ENCODE results near the gene PXYLP1.

The PXYLP1 gene

DNA sequence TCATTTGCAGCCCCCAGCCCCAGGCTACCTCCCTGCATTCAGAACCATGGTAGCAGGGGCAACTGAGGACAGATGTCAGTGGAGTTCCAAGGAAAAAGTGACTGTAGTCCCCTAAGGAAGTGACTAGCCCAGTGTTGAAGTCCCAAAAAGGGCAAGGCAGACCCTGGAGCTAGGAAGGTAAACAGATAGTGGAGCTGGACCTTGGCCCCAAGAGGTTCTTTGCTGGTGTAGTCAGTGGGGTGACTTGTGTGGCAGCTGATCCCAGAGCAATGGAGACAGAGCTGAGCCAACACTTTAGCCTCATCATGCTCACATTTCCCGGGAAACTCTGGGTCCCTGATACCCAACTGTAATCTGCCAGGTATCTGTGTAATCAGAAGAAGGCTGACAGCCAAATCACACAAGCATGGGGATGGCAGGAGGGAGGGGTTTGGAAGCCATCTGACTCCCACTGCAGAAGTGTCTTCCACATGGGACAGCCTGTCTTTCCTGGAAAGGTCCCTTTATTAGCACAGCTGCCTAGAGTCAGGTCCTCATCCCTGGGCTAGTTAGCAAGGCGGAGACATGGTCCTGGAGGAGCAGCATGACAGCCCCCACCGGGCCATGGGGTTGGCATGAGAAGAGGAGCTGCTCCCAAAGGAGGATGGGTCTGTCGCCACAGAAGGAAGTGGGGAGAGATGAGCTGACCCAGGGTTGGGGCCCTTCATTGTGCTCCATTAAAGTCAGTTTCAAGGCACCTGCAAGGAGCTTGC is 39.8 kb downstream of the PXYLP1 start:
- DNase-seq (ENCODE audit: low read depth), result no peak
- TF ChIP-seq, protein P1, sequence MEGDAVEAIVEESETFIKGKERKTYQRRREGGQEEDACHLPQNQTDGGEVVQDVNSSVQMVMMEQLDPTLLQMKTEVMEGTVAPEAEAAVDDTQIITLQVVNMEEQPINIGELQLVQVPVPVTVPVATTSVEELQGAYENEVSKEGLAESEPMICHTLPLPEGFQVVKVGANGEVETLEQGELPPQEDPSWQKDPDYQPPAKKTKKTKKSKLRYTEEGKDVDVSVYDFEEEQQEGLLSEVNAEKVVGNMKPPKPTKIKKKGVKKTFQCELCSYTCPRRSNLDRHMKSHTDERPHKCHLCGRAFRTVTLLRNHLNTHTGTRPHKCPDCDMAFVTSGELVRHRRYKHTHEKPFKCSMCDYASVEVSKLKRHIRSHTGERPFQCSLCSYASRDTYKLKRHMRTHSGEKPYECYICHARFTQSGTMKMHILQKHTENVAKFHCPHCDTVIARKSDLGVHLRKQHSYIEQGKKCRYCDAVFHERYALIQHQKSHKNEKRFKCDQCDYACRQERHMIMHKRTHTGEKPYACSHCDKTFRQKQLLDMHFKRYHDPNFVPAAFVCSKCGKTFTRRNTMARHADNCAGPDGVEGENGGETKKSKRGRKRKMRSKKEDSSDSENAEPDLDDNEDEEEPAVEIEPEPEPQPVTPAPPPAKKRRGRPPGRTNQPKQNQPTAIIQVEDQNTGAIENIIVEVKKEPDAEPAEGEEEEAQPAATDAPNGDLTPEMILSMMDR (conservative IDR thresholded peaks at IDR 0.05; ENCODE audit: low read depth, low read length), result no peak
- no peak overlapping the region for H3K4me3 ChIP-seq (ENCODE audit: low read length)

DNA sequence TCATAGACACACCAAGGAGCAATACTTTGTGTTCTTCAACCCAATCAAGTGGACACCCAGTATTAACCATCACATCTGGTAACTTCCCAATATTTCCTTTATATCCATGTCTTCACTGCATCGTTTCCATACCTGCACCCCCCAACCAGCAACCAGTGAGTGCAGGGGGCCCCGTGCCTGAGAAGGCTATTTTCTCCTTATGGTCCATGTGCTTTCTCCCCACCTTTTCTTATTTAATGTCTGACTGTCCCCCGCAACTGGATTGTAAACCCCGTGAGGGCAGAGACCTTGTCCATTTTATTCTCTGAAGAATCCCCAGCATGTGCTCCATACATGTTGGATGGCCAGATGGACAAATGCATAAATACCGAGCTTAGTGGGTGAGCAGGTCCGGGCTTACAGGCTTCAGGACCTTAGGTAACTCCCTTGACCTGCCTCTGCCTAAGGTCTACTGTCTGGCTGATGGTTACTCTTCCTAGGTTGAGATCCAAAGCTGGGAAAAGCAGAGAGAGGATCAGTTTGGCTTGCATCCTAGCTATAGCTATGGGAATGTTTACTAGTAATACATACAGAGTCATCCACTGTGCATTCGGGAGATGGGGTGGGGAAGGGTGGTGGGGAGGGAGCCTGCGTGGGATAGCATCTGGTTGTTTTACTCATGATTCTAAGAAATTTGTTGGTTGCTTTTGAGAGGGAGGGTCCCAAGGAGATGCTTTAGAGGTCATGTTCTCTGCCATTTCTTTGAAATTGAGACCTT is 41.5 kb downstream of the PXYLP1 start:
- no peak for DNase-seq (ENCODE audit: low read depth)
- TF ChIP-seq, protein P1 (conservative IDR thresholded peaks at IDR 0.05; ENCODE audit: low read depth, low read length), result no peak
- no peak overlapping the region for H3K4me3 ChIP-seq (ENCODE audit: low read length)

DNA sequence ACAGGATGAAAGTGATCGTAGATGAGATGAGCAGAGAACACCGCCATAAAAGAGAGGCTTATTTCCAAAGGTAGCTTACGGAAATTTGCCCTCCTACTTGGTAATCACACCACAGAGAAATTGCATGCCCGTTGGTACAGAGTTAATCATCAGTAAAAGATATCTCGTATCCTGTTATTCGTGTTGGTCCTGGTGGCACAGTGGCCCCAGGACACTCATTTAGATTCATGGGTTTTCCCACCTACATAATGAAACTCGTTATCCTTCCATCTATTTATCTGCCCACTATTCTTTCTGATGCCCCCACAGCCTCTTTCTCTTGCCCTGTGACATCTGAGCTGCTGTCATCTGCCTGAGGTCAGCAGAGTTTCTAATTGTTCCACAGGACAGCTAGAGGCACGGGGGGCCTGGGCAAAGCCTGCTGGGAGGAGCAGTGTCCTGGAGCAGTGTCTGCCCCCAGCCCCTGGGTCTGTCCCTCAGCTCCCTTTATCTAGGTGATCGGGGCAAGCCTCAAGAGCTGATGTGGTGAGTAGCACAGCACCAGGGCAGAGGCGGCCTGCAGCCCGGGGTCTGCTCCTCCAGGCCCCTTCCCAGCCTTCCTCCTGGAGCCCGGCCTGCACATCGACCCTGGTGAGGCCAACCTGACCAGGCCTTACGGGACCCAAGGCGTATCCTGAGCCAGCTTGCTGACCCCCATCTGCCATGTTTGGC is 42.2 kb downstream of the PXYLP1 start:
- no peak for DNase-seq (ENCODE audit: low read depth)
- TF ChIP-seq, protein P1 (conservative IDR thresholded peaks at IDR 0.05; ENCODE audit: low read depth, low read length), result no peak
- H3K4me3 ChIP-seq (ENCODE audit: low read length), result no peak overlapping the region

DNA sequence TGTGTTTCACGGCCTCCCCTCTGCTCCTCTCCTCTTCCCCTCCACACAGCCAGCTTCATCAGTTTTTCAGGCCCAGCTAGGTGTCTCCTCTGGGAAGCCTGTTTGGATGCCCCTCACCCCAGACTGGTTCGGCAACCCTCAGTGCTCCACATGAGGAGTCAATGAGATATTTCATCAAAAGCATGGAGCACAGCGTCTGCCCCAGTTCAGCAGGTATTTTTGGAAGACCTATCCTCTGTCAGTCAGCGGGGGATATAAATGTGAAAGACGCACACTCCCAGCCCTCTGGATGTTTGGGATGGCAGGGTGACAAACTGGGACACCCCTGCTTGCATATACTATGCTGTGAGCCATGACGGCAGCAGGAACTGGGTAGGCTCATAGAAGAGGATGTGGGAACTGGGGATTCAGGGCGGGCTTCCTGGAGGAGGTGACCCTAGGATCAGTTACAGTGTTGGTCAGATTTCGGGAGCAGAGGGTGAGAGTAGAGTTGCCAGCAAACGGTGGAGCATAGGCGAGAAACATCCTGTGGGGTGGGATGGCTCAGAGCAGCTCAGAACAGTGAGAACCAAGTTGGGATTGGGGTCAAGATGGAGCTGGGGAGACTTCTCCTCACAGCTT is 42.9 kb downstream of the PXYLP1 start:
- TF ChIP-seq, protein P1 (conservative IDR thresholded peaks at IDR 0.05; ENCODE audit: low read depth, low read length), result no peak

DNA sequence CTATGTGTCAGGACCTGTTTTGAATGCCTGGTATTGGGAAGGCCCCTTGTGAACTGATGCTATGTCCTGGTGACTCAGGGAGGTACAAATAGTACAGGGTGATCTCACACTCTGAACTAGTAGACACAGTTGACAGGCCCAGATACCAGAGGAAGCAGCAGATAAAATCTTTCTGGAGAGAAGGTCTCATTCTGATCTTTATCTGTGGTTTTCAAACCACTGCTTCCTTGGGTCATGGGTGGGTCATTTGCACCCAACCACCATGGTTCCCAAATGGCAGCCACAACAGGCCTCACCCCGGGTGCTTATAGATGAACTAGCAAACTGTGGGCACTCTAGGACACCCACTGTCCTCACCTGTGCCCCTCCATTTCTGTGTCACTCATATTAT is 43.4 kb downstream of the PXYLP1 start:
- TF ChIP-seq, protein P1 (conservative IDR thresholded peaks at IDR 0.05; ENCODE audit: low read depth, low read length), result no peak
- DNase-seq (ENCODE audit: low read depth), result no peak
- no peak overlapping the region for H3K4me3 ChIP-seq (ENCODE audit: low read length)

More for the DNA sequence above, 42.9 kb downstream of the PXYLP1 start:
- no peak overlapping the region for H3K4me3 ChIP-seq (ENCODE audit: low read length)
- no peak for DNase-seq (ENCODE audit: low read depth)

DNA sequence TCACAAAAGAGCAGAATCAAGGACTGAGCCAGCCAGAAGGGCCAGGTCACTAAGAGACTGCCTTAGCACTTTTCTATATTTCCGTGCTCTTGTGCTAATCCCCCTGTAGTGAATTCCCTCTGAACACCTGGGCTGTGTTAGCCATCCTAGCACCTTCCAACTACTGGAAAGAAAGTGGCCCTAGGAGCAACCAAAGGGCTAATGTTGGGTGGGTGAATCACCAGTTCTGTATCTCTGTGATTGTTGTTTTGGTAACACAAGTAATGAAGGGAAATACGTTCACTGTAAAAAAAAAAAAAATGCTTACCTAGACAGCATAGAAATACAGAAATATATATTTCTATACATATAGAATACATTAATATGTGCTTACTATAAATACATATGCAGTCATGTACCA is 43.9 kb downstream of the PXYLP1 start:
- DNase-seq (ENCODE audit: low read depth), result no peak
- TF ChIP-seq, protein P1 (conservative IDR thresholded peaks at IDR 0.05; ENCODE audit: low read depth, low read length), result no peak

More for the DNA sequence above, 43.9 kb downstream of the PXYLP1 start:
- no peak overlapping the region for H3K4me3 ChIP-seq (ENCODE audit: low read length)

Measured in retinal pigment epithelial cell (primary cell).